NT2/D1 (cell line): Measurements from ENCODE around the gene LYPD8.

Source experiments
- SUZ12 ChIP-seq: IDR thresholded peaks from 2 replicates; pipeline ENCODE4 v1.6.1; 2011; ENCODE audit not compliant: insufficient read length, insufficient read depth; ENCODE audit errors: extremely low read depth
- YY1 ChIP-seq: IDR thresholded peaks from 2 replicates; pipeline ENCODE4 v1.6.1; 2011; ENCODE audit not compliant: insufficient read length, insufficient read depth
- ZNF274 ChIP-seq: IDR thresholded peaks from 2 replicates; pipeline ENCODE4 v1.6.1; 2011; ENCODE audit warnings: mild to moderate bottlenecking, low read depth, low read length

GRCh38 chr1:248783367-248783766 lies 27.8 kb upstream of the LYPD8 start:
- TF ChIP-seq YY1 (no peak), ZNF274 (no peak), SUZ12 (no peak)
